Liver (tissue), 9 donors: ENCODE results near the gene FANCI. TPM values are rescaled to one million over a fixed set of nuclear protein-coding genes. Genes with fewer than 3 reads are reported as not detected.

ENCODE experiments used
- DNase-seq: peaks from one replicate; pipeline ENCODE4 v3.0.0-alpha.2; 2017; ENCODE audit warnings: low spot score
- H3K27ac ChIP-seq, 2 donors: one replicate each; pipeline ENCODE4 v1.7.0; 2013; ENCODE audit warnings: inconsistent platforms in 2 of 2, low read length in 2 of 2, control low read depth in 1 of 2, low read depth in 1 of 2, mild to moderate bottlenecking in 1 of 2
- H3K27me3 ChIP-seq, 4 donors: one replicate each; pipeline versions ENCODE4 v1.6.1 to v1.7.0; 2013; ENCODE audit warnings: low read length in 3 of 4, inconsistent platforms in 1 of 4, mild to moderate bottlenecking in 1 of 4, moderate library complexity in 1 of 4; ENCODE audit not compliant: control insufficient read depth in 4 of 4, insufficient read depth in 4 of 4
- H3K36me3 ChIP-seq, 4 donors: one replicate each; pipeline versions ENCODE4 v1.6.1 to v1.7.0; 2013; ENCODE audit warnings: low read length in 3 of 4, mild to moderate bottlenecking in 3 of 4, low read depth in 1 of 4, moderate library complexity in 1 of 4; ENCODE audit not compliant: control insufficient read depth in 4 of 4, insufficient read depth in 3 of 4
- H3K4me1 ChIP-seq, 4 donors: one replicate each; pipeline versions ENCODE4 v1.6.1 to v1.7.0; 2013; ENCODE audit warnings: low read length in 3 of 4, mild to moderate bottlenecking in 3 of 4, moderate library complexity in 1 of 4; ENCODE audit not compliant: control insufficient read depth in 4 of 4, insufficient read depth in 4 of 4
- H3K4me3 ChIP-seq, 3 donors: one replicate each; pipeline versions ENCODE4 v1.6.1 to v1.7.0; 2013; ENCODE audit warnings: low read length in 3 of 3, control low read depth in 1 of 3, low read depth in 1 of 3, mild to moderate bottlenecking in 1 of 3
- H3K9ac ChIP-seq, 2 donors: one replicate each; pipeline ENCODE4 v1.7.0; 2013; ENCODE audit warnings: low read length in 2 of 2, mild to moderate bottlenecking in 2 of 2, moderate library complexity in 2 of 2, control low read depth in 1 of 2, low read depth in 1 of 2
- H3K9me3 ChIP-seq, 4 donors: one replicate each; pipeline versions ENCODE4 v1.6.1 to v1.7.0; 2013; ENCODE audit warnings: low read length in 3 of 4; ENCODE audit not compliant: control insufficient read depth in 4 of 4
- ATF3 ChIP-seq: IDR thresholded peaks from 2 replicates; pipeline ENCODE4 v1.6.1; 2016; ENCODE audit warnings: antibody characterized with exemption
- CTCF ChIP-seq: fragments of 150-350 bp; IDR thresholded peaks from 2 replicates; pipeline ENCODE4 v1.5.1; 2017; ENCODE audit warnings: improper control_type of control experiment, low read depth, low read length; ENCODE audit not compliant: missing input control
- EGR1 ChIP-seq, 2 donors: IDR thresholded peaks; 2 replicates each; pipeline ENCODE4 v1.6.1; 2016 to 2018; ENCODE audit warnings: antibody characterized with exemption in 2 of 2, low read depth in 2 of 2
- FOXA1 ChIP-seq: IDR thresholded peaks from 2 replicates; pipeline ENCODE4 v1.6.1; 2016; ENCODE audit warnings: antibody characterized with exemption
- FOXA2 ChIP-seq: IDR thresholded peaks from 2 replicates; pipeline ENCODE4 v1.6.1; 2016; ENCODE audit warnings: antibody characterized with exemption
- GABPA ChIP-seq, 2 donors: IDR thresholded peaks in 1 of 2; conservative IDR thresholded peaks in 1 of 2; 2 replicates each; pipeline ENCODE4 v1.6.1; 2016; ENCODE audit warnings: antibody characterized with exemption in 2 of 2, mild to moderate bottlenecking in 1 of 2, moderate library complexity in 1 of 2
- HNF4A ChIP-seq, 2 donors: conservative IDR thresholded peaks; 2 replicates each; pipeline ENCODE4 v1.6.1; 2016; ENCODE audit warnings: antibody characterized with exemption in 2 of 2, mild to moderate bottlenecking in 2 of 2
- HNF4G ChIP-seq: IDR thresholded peaks from 2 replicates; pipeline ENCODE4 v1.6.1; 2016; ENCODE audit warnings: antibody characterized with exemption
- JUND ChIP-seq, 2 donors: IDR thresholded peaks; 2 replicates each; pipeline ENCODE4 v1.6.1; 2016; ENCODE audit warnings: antibody characterized with exemption in 2 of 2
- MAX ChIP-seq: IDR thresholded peaks from 2 replicates; pipeline ENCODE4 v1.6.1; 2016; ENCODE audit warnings: antibody characterized with exemption
- NR2F2 ChIP-seq: IDR thresholded peaks from 2 replicates; pipeline ENCODE4 v1.6.1; 2016; ENCODE audit warnings: antibody characterized with exemption
- RAD21 ChIP-seq, 2 donors: IDR thresholded peaks; 2 replicates each; pipeline ENCODE4 v1.6.1; 2016; ENCODE audit warnings: antibody characterized with exemption in 2 of 2, mild to moderate bottlenecking in 2 of 2
- REST ChIP-seq: IDR thresholded peaks from 2 replicates; pipeline ENCODE4 v1.6.1; 2016; ENCODE audit warnings: antibody characterized with exemption, mild to moderate bottlenecking
- RXRA ChIP-seq, 2 donors: IDR thresholded peaks; 2 replicates each; pipeline ENCODE4 v1.6.1; 2017 to 2018; ENCODE audit warnings: antibody characterized with exemption in 2 of 2, mild to moderate bottlenecking in 1 of 2
- SP1 ChIP-seq: IDR thresholded peaks from 2 replicates; pipeline ENCODE4 v1.6.1; 2018; ENCODE audit warnings: antibody characterized with exemption, mild to moderate bottlenecking
- TAF1 ChIP-seq: conservative IDR thresholded peaks from 2 replicates; pipeline ENCODE4 v1.6.1; 2016; ENCODE audit warnings: antibody characterized with exemption, mild to moderate bottlenecking
- YY1 ChIP-seq: IDR thresholded peaks from 2 replicates; pipeline ENCODE4 v1.6.1; 2016; ENCODE audit warnings: antibody characterized with exemption, mild to moderate bottlenecking
- ZBTB33 ChIP-seq: IDR thresholded peaks from 2 replicates; pipeline ENCODE4 v1.6.1; 2016; ENCODE audit warnings: antibody characterized with exemption
- WGBS: extraction: QIAGEN DNeasy Blood & Tissue Kit; methylation state at CpG from one replicate; pipeline ENCODE4 v1.1.7; 2013; 5-methylcytosine and 5-hydroxymethylcytosine counted together
- polyA plus RNA-seq, 2 donors: library from polyadenylated mRNA; stranded (reverse) in 1 of 2; unstranded in 1 of 2; fragments of 200-250 nt in 1 of 2; fragments of >200 nt in 1 of 2; fragmentation: Nextera tagmentation in 1 of 2; extraction: Ambion mirVana in 1 of 2; gene quantifications; one replicate each; pipeline versions ENCODE4 v1.2.1 to v1.2.3, GENCODE V29; 2013 to 2015
- total RNA-seq, 2 donors: library from RNA; depleted of rRNA; stranded (reverse); fragments of >200 nt; gene quantifications; one replicate each; pipeline ENCODE4 v1.2.3, GENCODE V29; 2014
- donor health status: healthy.
- donor health status: healthy.
- donor health status: healthy.
- donor health status: healthy.
- donor health status: healthy.

FANCI gene
- total and polyA plus RNA-seq, 4 donors = 1.7 to 41.9 (median 2.3) TPM

GRCh38 chr15:89332446-89332845, 88.7 kb downstream of the FANCI start:
- Histone ChIP-seq H3K27me3 (no peaks in the 10 kb centered on the region), H3K4me1 (peaks cover 9 to 32% (median 23%) of the 10 kb centered on the region in 4 donors), H3K4me3 (no peak overlapping the region), H3K9ac (no peak overlapping the region), H3K36me3 (peaks cover 18 to 48% (median 33%) of the 10 kb centered on the region in 4 donors), H3K9me3 (no peaks in the 10 kb centered on the region), H3K27ac (no peak overlapping the region)
- WGBS = 49% methylated on average over 10 of the region's 10 CpGs
- no peak for DNase-seq
- no peak for TF ChIP-seq REST
- no peak for TF ChIP-seq NR2F2
- TF ChIP-seq FOXA1 = no peak
- TF ChIP-seq RAD21 (IDR thresholded peaks at IDR 0.05) = no peak
- no peak for TF ChIP-seq TAF1
- no peak for TF ChIP-seq ATF3
- no peak for TF ChIP-seq GABPA (IDR thresholded peaks at IDR 0.05 in 1 of 2, conservative IDR thresholded peaks at IDR 0.05 in 1 of 2)
- TF ChIP-seq SP1 = no peak
- no peak for TF ChIP-seq HNF4A (conservative IDR thresholded peaks at IDR 0.05)

GRCh38 chr15:89333011-89333860, 89.5 kb downstream of the FANCI start:
- TF ChIP-seq FOXA2 = no peak
- no peak for TF ChIP-seq TAF1
- no peak for TF ChIP-seq YY1
- TF ChIP-seq RAD21 (IDR thresholded peaks at IDR 0.05) = no peak
- no peak for TF ChIP-seq GABPA (IDR thresholded peaks at IDR 0.05 in 1 of 2, conservative IDR thresholded peaks at IDR 0.05 in 1 of 2)
- TF ChIP-seq EGR1 (IDR thresholded peaks at IDR 0.05; ENCODE audit: low read depth in 2 of 2) = no peak
- no peak for TF ChIP-seq JUND (IDR thresholded peaks at IDR 0.05)
- TF ChIP-seq RXRA (IDR thresholded peaks at IDR 0.05) = no peak
- TF ChIP-seq CTCF = no peak
- TF ChIP-seq FOXA1 = no peak
- no peak for TF ChIP-seq MAX
- TF ChIP-seq SP1 = no peak
- TF ChIP-seq NR2F2 = no peak
- no peak for TF ChIP-seq HNF4G
- TF ChIP-seq HNF4A (conservative IDR thresholded peaks at IDR 0.05) = no peak
- TF ChIP-seq REST = no peak
- no peak for TF ChIP-seq ATF3
- no peak for TF ChIP-seq ZBTB33
- Histone ChIP-seq H3K9ac (peak overlapping the region in 1 of 2 donors; percentile 66), H3K4me1 (peaks cover 9 to 32% (median 23%) of the 10 kb centered on the region in 4 donors), H3K4me3 (peak overlapping the region; percentile 87 to 93 (median 88)), H3K9me3 (no peaks in the 10 kb centered on the region), H3K27me3 (no peaks in the 10 kb centered on the region), H3K27ac (no peak overlapping the region), H3K36me3 (peaks cover 15 to 41% (median 30%) of the 10 kb centered on the region in 4 donors)
- 94% methylated on average over 57 of the region's 57 CpGs for WGBS
- no peak for DNase-seq
